ENCODE data around the gene NIPBL. TPM values are rescaled to one million over a fixed set of nuclear protein-coding genes. Genes with fewer than 3 reads are reported as not detected.

NIPBL gene
- total and polyA plus RNA-seq, 4 experiments from 2014 or later, result 3.8 to 110 (median 74.4) TPM

DNA sequence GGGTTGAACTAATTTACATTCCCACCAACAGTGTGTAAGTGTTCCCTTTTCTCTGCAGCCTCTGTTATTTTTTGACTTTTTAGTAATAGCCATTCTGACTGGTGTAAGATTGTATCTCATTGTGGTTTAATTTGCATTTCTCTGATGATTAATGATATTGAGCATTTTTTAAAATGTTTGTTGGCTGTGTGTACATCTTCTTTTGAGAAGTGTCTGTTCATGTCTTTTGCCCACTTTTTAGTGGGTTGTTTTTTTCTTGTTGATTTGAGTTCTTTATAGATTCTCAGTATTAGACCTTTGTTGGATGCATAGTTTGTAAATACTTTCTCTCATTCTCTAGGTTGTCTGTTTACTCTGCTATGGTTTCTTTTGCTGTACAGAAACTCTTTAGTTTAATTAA lies 101.6 kb downstream of the NIPBL start:
- peaks cover 59 to 68% of the 10 kb centered on the region in 2 donors for H3K36me3 Mint-ChIP-seq
- H3K36me3 ChIP-seq (ENCODE audit: insufficient read depth, low read length), result peaks cover 14% of the 10 kb centered on the region
- no peak overlapping the region for H3K4me3 ChIP-seq (ENCODE audit: low read length in 2 of 2)
- CTCF ChIA-PET (ENCODE audit: partially characterized antibody), result no interaction called here
- peak overlapping the region in 3 of 8 donors; percentile 7 to 52 (median 18) for H3K4me3 Mint-ChIP-seq
- intact Hi-C loops (cut with micrococcal nuclease), result no loop called here
- no peaks in the 10 kb centered on the region for H3K9me3 ChIP-seq (ENCODE audit: control insufficient read depth in 1 of 2, low read length in 2 of 2)
- DNase-seq, result no peak
- peaks cover 0 to 21% (median 8%) of the 10 kb centered on the region in 8 donors for H3K9me3 Mint-ChIP-seq
- POLR2A ChIA-PET (ENCODE audit: partially characterized antibody), result no interaction called here
- H3K4me1 ChIP-seq (ENCODE audit: insufficient read depth, low read length), result peaks cover 16% of the 10 kb centered on the region
- H3K27me3 ChIP-seq (ENCODE audit: insufficient read depth, low read length), result no peaks in the 10 kb centered on the region
- H3K27ac ChIP-seq (ENCODE audit: low read depth, low read length), result no peak overlapping the region
- H3K4me1 Mint-ChIP-seq, result peaks cover 32 to 54% (median 47%) of the 10 kb centered on the region in 4 donors
- no peaks in the 10 kb centered on the region for H3K27me3 Mint-ChIP-seq
- H3K27ac Mint-ChIP-seq, result peak overlapping the region in 1 of 7 donors; percentile 31

DNA sequence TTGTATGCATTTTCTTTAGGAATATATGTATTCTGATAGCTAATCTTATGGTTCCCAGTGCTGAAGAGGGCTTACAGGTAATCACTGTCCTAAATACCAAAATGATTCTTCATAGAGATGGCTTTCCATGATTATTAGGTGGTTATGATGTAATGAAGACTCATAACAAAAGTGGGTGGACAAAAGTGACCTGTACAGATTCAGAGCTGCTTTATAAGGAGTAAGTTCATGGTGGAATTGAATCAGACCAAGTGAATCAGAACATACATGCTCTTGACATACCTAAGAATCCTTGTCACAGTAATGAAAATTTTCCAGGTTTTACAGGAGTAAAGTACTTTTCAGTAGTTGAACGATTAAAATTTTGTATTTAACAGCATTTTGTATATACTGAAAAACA lies 105.6 kb downstream of the NIPBL start:
- Mint-ChIP-seq H3K27me3 (no peaks in the 10 kb centered on the region), H3K36me3 (peaks cover 54 to 62% of the 10 kb centered on the region in 2 donors), H3K4me1 (peaks cover 36 to 56% (median 47%) of the 10 kb centered on the region in 4 donors), H3K4me3 (no peak overlapping the region), H3K27ac (no peak overlapping the region), H3K9me3 (peaks cover 0 to 21% (median 8%) of the 10 kb centered on the region in 8 donors)
- no peak overlapping the region for H3K4me3 ChIP-seq (ENCODE audit: low read length in 2 of 2)
- no peak overlapping the region for H3K27ac ChIP-seq (ENCODE audit: low read depth, low read length)
- intact Hi-C loops (cut with micrococcal nuclease), result loop anchor here (1.0 kb wide), 1 partner anchor 8 kb away; no protein-coding TSS in a partner anchor
- CTCF ChIA-PET (ENCODE audit: partially characterized antibody), result interaction anchor here (0.5 kb wide), 1 partner anchor 128 kb away, joined by 3 read pairs; no protein-coding TSS in a partner anchor
- H3K36me3 ChIP-seq (ENCODE audit: insufficient read depth, low read length), result peaks cover 15% of the 10 kb centered on the region
- POLR2A ChIA-PET (ENCODE audit: partially characterized antibody), result no interaction called here
- no peaks in the 10 kb centered on the region for H3K9me3 ChIP-seq (ENCODE audit: control insufficient read depth in 1 of 2, low read length in 2 of 2)
- no peak for DNase-seq
- peaks cover 10% of the 10 kb centered on the region for H3K4me1 ChIP-seq (ENCODE audit: insufficient read depth, low read length)
- no peaks in the 10 kb centered on the region for H3K27me3 ChIP-seq (ENCODE audit: insufficient read depth, low read length)

DNA sequence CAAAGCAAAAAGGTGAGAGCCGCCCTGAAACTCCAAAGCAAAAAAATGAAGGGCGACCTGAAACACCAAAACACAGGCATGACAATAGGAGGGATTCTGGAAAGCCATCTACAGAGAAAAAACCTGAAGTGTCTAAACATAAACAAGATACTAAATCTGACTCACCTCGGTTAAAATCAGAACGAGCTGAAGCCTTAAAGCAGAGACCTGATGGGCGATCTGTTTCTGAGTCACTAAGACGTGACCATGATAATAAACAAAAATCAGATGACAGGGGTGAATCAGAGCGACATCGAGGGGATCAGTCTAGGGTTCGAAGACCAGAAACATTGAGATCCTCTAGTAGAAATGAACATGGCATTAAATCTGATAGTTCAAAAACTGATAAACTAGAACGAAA lies 108.8 kb downstream of the NIPBL start:
- Mint-ChIP-seq H3K27me3 (no peaks in the 10 kb centered on the region), H3K4me3 (peak overlapping the region in 1 of 8 donors; percentile 31), H3K9me3 (peaks cover 0 to 3% (median 0%) of the 10 kb centered on the region in 8 donors), H3K4me1 (peaks cover 28 to 53% (median 42%) of the 10 kb centered on the region in 4 donors), H3K27ac (peak overlapping the region in 2 of 7 donors; percentile 50 to 63), H3K36me3 (peaks cover 34 to 44% of the 10 kb centered on the region in 2 donors)
- ChIA-PET POLR2A (ENCODE audit: partially characterized antibody) (no interaction called here), CTCF (ENCODE audit: partially characterized antibody) (no interaction called here)
- no peak for DNase-seq
- H3K27me3 ChIP-seq (ENCODE audit: insufficient read depth, low read length), result no peaks in the 10 kb centered on the region
- no peak overlapping the region for H3K4me3 ChIP-seq (ENCODE audit: low read length in 2 of 2)
- H3K4me1 ChIP-seq (ENCODE audit: insufficient read depth, low read length), result no peaks in the 10 kb centered on the region
- intact Hi-C loops (cut with micrococcal nuclease), result no loop called here
- H3K27ac ChIP-seq (ENCODE audit: low read depth, low read length), result no peak overlapping the region
- H3K36me3 ChIP-seq (ENCODE audit: insufficient read depth, low read length), result peaks cover 10% of the 10 kb centered on the region
- no peaks in the 10 kb centered on the region for H3K9me3 ChIP-seq (ENCODE audit: control insufficient read depth in 1 of 2, low read length in 2 of 2)

DNA sequence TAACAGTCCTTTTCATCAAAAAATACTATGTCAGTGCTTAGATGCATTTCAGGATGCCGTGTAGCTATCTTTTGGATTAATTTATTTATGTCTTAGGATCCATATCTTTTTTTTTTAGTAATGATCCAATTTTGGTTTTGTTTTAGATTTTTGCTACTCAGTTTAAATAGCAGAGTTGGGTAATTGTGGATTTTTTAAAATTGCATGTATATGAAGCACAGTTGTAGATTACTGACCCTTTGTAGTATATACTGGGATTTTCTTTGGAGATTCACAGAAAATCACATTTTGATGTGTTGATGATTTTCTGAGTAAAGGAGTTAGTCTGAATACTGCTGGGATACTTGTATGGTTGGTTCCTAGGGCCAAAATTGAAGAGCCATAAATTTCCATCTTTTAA lies 111.8 kb downstream of the NIPBL start:
- intact Hi-C loops (cut with micrococcal nuclease), result no loop called here
- H3K27me3 ChIP-seq (ENCODE audit: insufficient read depth, low read length), result no peaks in the 10 kb centered on the region
- H3K27ac Mint-ChIP-seq, result peak overlapping the region in 1 of 7 donors; percentile 61
- no peak for DNase-seq
- POLR2A ChIA-PET (ENCODE audit: partially characterized antibody), result no interaction called here
- H3K27ac ChIP-seq (ENCODE audit: low read depth, low read length), result no peak overlapping the region
- H3K27me3 Mint-ChIP-seq, result no peaks in the 10 kb centered on the region
- peaks cover 4% of the 10 kb centered on the region for H3K4me1 ChIP-seq (ENCODE audit: insufficient read depth, low read length)
- peaks cover 33 to 36% of the 10 kb centered on the region in 2 donors for H3K36me3 Mint-ChIP-seq
- H3K4me1 Mint-ChIP-seq, result peaks cover 24 to 53% (median 42%) of the 10 kb centered on the region in 4 donors
- no peak overlapping the region for H3K4me3 ChIP-seq (ENCODE audit: low read length in 2 of 2)
- H3K9me3 ChIP-seq (ENCODE audit: control insufficient read depth in 1 of 2, low read length in 2 of 2), result no peaks in the 10 kb centered on the region
- H3K36me3 ChIP-seq (ENCODE audit: insufficient read depth, low read length), result peaks cover 10% of the 10 kb centered on the region
- peaks cover 0 to 3% (median 0%) of the 10 kb centered on the region in 8 donors for H3K9me3 Mint-ChIP-seq
- H3K4me3 Mint-ChIP-seq, result no peak overlapping the region
- CTCF ChIA-PET (ENCODE audit: partially characterized antibody), result interaction anchor here (0.9 kb wide), 1 partner anchor 17 kb away, joined by 3 read pairs; no protein-coding TSS in a partner anchor

DNA sequence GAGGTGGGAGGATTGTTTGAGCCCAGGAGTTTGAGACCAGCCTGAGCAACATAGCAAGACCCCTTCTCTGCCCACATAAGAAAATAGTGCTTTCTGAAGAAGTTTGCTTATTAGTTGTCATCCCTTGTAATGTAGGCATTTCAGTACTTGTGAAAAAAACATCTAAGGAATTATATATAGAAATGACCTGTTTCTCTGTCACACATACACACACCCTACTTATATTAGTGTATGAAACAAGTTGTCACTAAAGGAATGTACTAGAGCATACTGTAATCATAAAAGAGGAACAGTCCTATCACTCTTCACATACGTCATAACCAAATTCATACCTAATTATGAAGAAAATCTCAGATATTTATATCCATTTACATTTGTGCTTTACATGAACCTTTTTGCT lies 122.0 kb downstream of the NIPBL start:
- peaks cover 40% of the 10 kb centered on the region for H3K36me3 ChIP-seq (ENCODE audit: insufficient read depth, low read length)
- CTCF ChIA-PET (ENCODE audit: partially characterized antibody), result interaction anchor here (0.7 kb wide), 1 partner anchor 9 kb away, joined by 3 read pairs; no protein-coding TSS in a partner anchor
- Mint-ChIP-seq H3K36me3 (peaks cover 50 to 77% of the 10 kb centered on the region in 2 donors), H3K9me3 (no peaks in the 10 kb centered on the region), H3K27me3 (no peaks in the 10 kb centered on the region), H3K4me1 (peaks cover 3 to 6% (median 4%) of the 10 kb centered on the region in 4 donors), H3K27ac (peak overlapping the region in 3 of 7 donors; percentile 22 to 60 (median 33)), H3K4me3 (no peak overlapping the region)
- H3K9me3 ChIP-seq (ENCODE audit: control insufficient read depth in 1 of 2, low read length in 2 of 2), result no peaks in the 10 kb centered on the region
- intact Hi-C loops (cut with micrococcal nuclease), result no loop called here
- DNase-seq, result no peak
- H3K4me3 ChIP-seq (ENCODE audit: low read length in 2 of 2), result no peak overlapping the region
- no peaks in the 10 kb centered on the region for H3K4me1 ChIP-seq (ENCODE audit: insufficient read depth, low read length)
- no peak overlapping the region for H3K27ac ChIP-seq (ENCODE audit: low read depth, low read length)
- POLR2A ChIA-PET (ENCODE audit: partially characterized antibody), result no interaction called here
- H3K27me3 ChIP-seq (ENCODE audit: insufficient read depth, low read length), result no peaks in the 10 kb centered on the region

DNA sequence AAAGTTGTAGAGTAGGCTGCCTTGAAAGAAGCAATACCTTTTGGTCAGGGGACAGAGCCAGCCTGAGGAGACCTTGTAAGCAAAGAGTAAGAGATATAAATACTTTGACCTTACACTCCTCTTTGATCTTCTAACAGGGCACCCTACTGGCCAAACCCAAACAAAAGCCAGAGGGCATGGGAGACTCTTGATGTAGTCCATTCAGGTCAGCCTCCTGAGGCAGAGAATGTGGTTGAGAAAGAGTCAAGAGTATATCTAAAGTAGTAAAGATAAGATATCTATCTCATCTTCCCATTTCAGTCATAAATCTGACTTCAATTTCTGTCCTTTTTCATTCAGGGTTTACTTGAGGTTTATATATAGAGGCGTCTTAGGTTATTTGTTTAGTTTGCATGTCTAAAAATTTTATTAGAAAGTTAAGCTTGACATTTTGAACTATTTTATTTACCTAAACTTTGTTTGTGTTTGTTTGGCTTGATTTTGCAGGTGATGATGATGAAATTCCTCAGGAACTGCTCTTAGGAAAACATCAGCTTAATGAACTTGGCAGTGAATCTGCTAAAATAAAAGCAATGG lies 125.7 kb downstream of the NIPBL start:
- POLR2A ChIA-PET (ENCODE audit: partially characterized antibody), result no interaction called here
- Histone ChIP-seq H3K4me1 (ENCODE audit: insufficient read depth, low read length) (no peaks in the 10 kb centered on the region), H3K9me3 (ENCODE audit: control insufficient read depth in 1 of 2, low read length in 2 of 2) (no peaks in the 10 kb centered on the region), H3K36me3 (ENCODE audit: insufficient read depth, low read length) (peaks cover 40% of the 10 kb centered on the region), H3K27ac (ENCODE audit: low read depth, low read length) (no peak overlapping the region), H3K27me3 (ENCODE audit: insufficient read depth, low read length) (no peaks in the 10 kb centered on the region), H3K4me3 (ENCODE audit: low read length in 2 of 2) (no peak overlapping the region)
- CTCF ChIA-PET (ENCODE audit: partially characterized antibody), result interaction anchor here (1.0 to 1.3 kb wide), 2 partner anchors 12 to 34 kb away, joined by 3 read pairs; no protein-coding TSS in a partner anchor
- Mint-ChIP-seq H3K4me1 (peaks cover 0 to 2% (median 0%) of the 10 kb centered on the region in 4 donors), H3K27ac (peak overlapping the region in 2 of 7 donors; percentile 30 to 61), H3K36me3 (peaks cover 31 to 76% of the 10 kb centered on the region in 2 donors), H3K27me3 (no peaks in the 10 kb centered on the region), H3K4me3 (no peak overlapping the region), H3K9me3 (no peaks in the 10 kb centered on the region)
- intact Hi-C loops (cut with micrococcal nuclease), result no loop called here
- DNase-seq, result no peak

DNA sequence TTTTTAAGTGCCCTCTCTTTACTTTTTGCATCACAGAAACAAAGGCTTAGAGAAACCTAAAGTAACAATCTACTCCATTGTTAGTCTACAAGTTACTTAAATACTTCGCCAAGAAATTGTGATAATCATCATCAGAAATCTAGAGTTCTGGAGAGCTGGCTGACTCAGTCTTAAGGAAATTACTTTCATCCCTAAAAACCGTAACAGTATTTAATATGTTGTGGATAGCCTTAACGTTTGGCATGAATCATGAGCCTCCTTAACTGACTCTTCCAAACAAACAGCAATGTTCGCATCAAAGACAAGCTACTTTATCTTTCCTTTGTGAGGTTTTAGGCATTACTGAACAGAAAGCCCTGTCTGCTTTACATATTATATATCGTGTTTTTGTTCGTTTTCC lies 128.7 kb downstream of the NIPBL start:
- Histone ChIP-seq H3K36me3 (ENCODE audit: insufficient read depth, low read length) (peaks cover 58% of the 10 kb centered on the region), H3K4me3 (ENCODE audit: low read length in 2 of 2) (no peak overlapping the region), H3K4me1 (ENCODE audit: insufficient read depth, low read length) (no peaks in the 10 kb centered on the region), H3K27ac (ENCODE audit: low read depth, low read length) (no peak overlapping the region), H3K9me3 (ENCODE audit: control insufficient read depth in 1 of 2, low read length in 2 of 2) (no peaks in the 10 kb centered on the region), H3K27me3 (ENCODE audit: insufficient read depth, low read length) (no peaks in the 10 kb centered on the region)
- POLR2A ChIA-PET (ENCODE audit: partially characterized antibody), result no interaction called here
- no peak overlapping the region for H3K27ac Mint-ChIP-seq
- no peaks in the 10 kb centered on the region for H3K9me3 Mint-ChIP-seq
- CTCF ChIA-PET (ENCODE audit: partially characterized antibody), result interaction anchor here (0.6 to 2.9 kb wide), 10 partner anchors 9 to 745 kb away, joined by 3 to 16 read pairs (median 4); no protein-coding TSS in a partner anchor
- intact Hi-C loops (cut with micrococcal nuclease), result no loop called here
- H3K36me3 Mint-ChIP-seq, result peaks cover 28 to 69% of the 10 kb centered on the region in 2 donors
- H3K4me1 Mint-ChIP-seq, result no peaks in the 10 kb centered on the region
- no peak overlapping the region for H3K4me3 Mint-ChIP-seq
- no peak for DNase-seq
- no peaks in the 10 kb centered on the region for H3K27me3 Mint-ChIP-seq
